Stimulated activated CD4-positive, alpha-beta T cell treated with anti-CD3 and anti-CD28 coated beads, Interleukin-1b, Interleukin-23, amount 100 ng/mL, for 4 hours (primary cell): Measurements from ENCODE around the gene PCAT6.
"Not testable (repeated sequence)": the region's sequence is repeated elsewhere in the genome, so short reads cannot be mapped to it uniquely, and the experiment has no call there.

Experiments
- DNase-seq, 2 donors: peaks; one replicate each; pipeline ENCODE4 v3.0.0-alpha.2; 2020; ENCODE audit warnings: low read depth in 2 of 2

Gene PCAT6

GRCh38 chr1:202810615-202811295 lies at the start of gene PCAT6:
Gene PCAT6 (plus strand): TSS chr1:202810954.
- DNase-seq: peak; percentile 74 to 79

GRCh38 chr1:202762019-202762418 lies 48.7 kb upstream of the PCAT6 start:
- no peak for DNase-seq

- DNase-seq: no peak
Observed at GRCh38 chr1:202765721-202766120, 45.0 kb upstream of the PCAT6 start.

GRCh38 chr1:202770135-202770534 lies 40.6 kb upstream of the PCAT6 start:
- DNase-seq: no peak

- no peak for DNase-seq
Observed at GRCh38 chr1:202781180-202781579, 29.6 kb upstream of the PCAT6 start.

GRCh38 chr1:202786804-202787203 lies 23.9 kb upstream of the PCAT6 start:
- DNase-seq: no peak

- DNase-seq: no peak
Observed at GRCh38 chr1:202788800-202789199, 22.0 kb upstream of the PCAT6 start.

- DNase-seq: no peak
Observed at GRCh38 chr1:202791077-202791747, 19.5 kb upstream of the PCAT6 start.

- DNase-seq: no peak
Observed at GRCh38 chr1:202794051-202794740, 16.6 kb upstream of the PCAT6 start.

- DNase-seq: not testable (repeated sequence)
Observed at GRCh38 chr1:202794931-202795330, 15.8 kb upstream of the PCAT6 start.

GRCh38 chr1:202796670-202797069 lies 14.1 kb upstream of the PCAT6 start:
- no peak for DNase-seq

- no peak for DNase-seq
Observed at GRCh38 chr1:202798260-202798659, 12.5 kb upstream of the PCAT6 start.

- DNase-seq: no peak
Observed at GRCh38 chr1:202798792-202799331, 11.9 kb upstream of the PCAT6 start.

- DNase-seq: no peak
Observed at GRCh38 chr1:202800742-202801141, 10.0 kb upstream of the PCAT6 start.

GRCh38 chr1:202801175-202801574 lies 9.6 kb upstream of the PCAT6 start:
- DNase-seq: no peak

GRCh38 chr1:202802034-202802433 lies 8.7 kb upstream of the PCAT6 start:
- no peak for DNase-seq

- no peak for DNase-seq
Observed at GRCh38 chr1:202802998-202803932, 7.5 kb upstream of the PCAT6 start.

- DNase-seq: no peak
Observed at GRCh38 chr1:202804126-202804525, 6.6 kb upstream of the PCAT6 start.

- no peak for DNase-seq
Observed at GRCh38 chr1:202805886-202806844, 4.6 kb upstream of the PCAT6 start.

- DNase-seq: peak in 1 of 2 donors; percentile 9
Observed at GRCh38 chr1:202806845-202807450, 3.8 kb upstream of the PCAT6 start.
